ENCODE data around the gene RAB1A. TPM values are rescaled to one million over a fixed set of nuclear protein-coding genes. Genes with fewer than 3 reads are reported as not detected.

The RAB1A gene
- total and polyA plus RNA-seq, 2 of the 13 experiments (the other 11 are each of a cell fraction or from before 2014, with no cell fraction given) = 206 to 226 TPM

- no peak for TF ChIP-seq ZBTB14 (CRISPR knock-in tag; IDR thresholded peaks at IDR 0.05)
- TF ChIP-seq PAF1 (CRISPR knock-in tag; IDR thresholded peaks at IDR 0.05) = no peak
- TF ChIP-seq SETDB1 (CRISPR knock-in tag; IDR thresholded peaks at IDR 0.05; ENCODE audit: borderline replicate concordance) = no peak
- TF ChIP-seq ZNF17 (CRISPR knock-in tag; IDR thresholded peaks at IDR 0.05) = no peak
- no peak; the same call in 1 of the 2 replicates for TF ChIP-seq SMYD3 (CRISPR knock-in tag; IDR thresholded peaks at IDR 0.05)
- no peak for TF ChIP-seq ZBTB42 (CRISPR knock-in tag; IDR thresholded peaks at IDR 0.05)
- TF ChIP-seq JUND (CRISPR knock-in tag; IDR thresholded peaks at IDR 0.05) = peak; percentile 88
- TF ChIP-seq ZSCAN22 (CRISPR knock-in tag; IDR thresholded peaks at IDR 0.05) = 0 out of 2 replicates have a peak, but pooled peaks have one; percentile 19
- no peak for TF ChIP-seq AKNA (CRISPR knock-in tag; IDR thresholded peaks at IDR 0.05; ENCODE audit: borderline replicate concordance)
- no peak for TF ChIP-seq KDM1A (CRISPR knock-in tag; IDR thresholded peaks at IDR 0.05)
- TF ChIP-seq ZNF747 (CRISPR knock-in tag; IDR thresholded peaks at IDR 0.05; ENCODE audit: borderline replicate concordance) = peak; percentile 70; the same call in 1 of the 2 replicates
- TF ChIP-seq TGIF2 (CRISPR knock-in tag; IDR thresholded peaks at IDR 0.05) = peak; percentile 79
- peak; percentile 76 for TF ChIP-seq TBL1XR1 (IDR thresholded peaks at IDR 0.05; ENCODE audit: borderline replicate concordance, low read length, partially characterized antibody)
- TF ChIP-seq NKX3-1 (CRISPR knock-in tag; IDR thresholded peaks at IDR 0.05) = no peak
- no peak for TF ChIP-seq RAD51 (IDR thresholded peaks at IDR 0.05; ENCODE audit: borderline replicate concordance)
- TF ChIP-seq ZMAT3 (CRISPR knock-in tag; conservative IDR thresholded peaks at IDR 0.05) = 0 out of 2 replicates have a peak, but pooled peaks have one; percentile 33
- TF ChIP-seq ZFY (CRISPR knock-in tag; IDR thresholded peaks at IDR 0.05) = peak; percentile 85; the same call in 1 of the 2 replicates
- TF ChIP-seq ZNF672 (CRISPR knock-in tag; IDR thresholded peaks at IDR 0.05) = no peak
- no peak for TF ChIP-seq ZMAT5 (CRISPR knock-in tag; IDR thresholded peaks at IDR 0.05; ENCODE audit: borderline replicate concordance, low read depth)
- no peak; the same call in 1 of the 2 replicates for TF ChIP-seq HBP1 (CRISPR knock-in tag; IDR thresholded peaks at IDR 0.05; ENCODE audit: low read depth)
- no peak for TF ChIP-seq ZNF33A (CRISPR knock-in tag; IDR thresholded peaks at IDR 0.05; ENCODE audit: borderline replicate concordance)
- peak; percentile 85; the same call in 1 of the 2 replicates for TF ChIP-seq ZNF335 (CRISPR knock-in tag; IDR thresholded peaks at IDR 0.05)
- TF ChIP-seq NFYB (CRISPR knock-in tag; IDR thresholded peaks at IDR 0.05) = peak; percentile 68
These were observed at the start of gene RAB1A (continued) for GRCh38 chr2:65129826-65130663.
